Astrocyte (in vitro differentiated cells and primary cell): ENCODE results near the gene ADGRD2.

Experiments used
- EZH2 ChIP-seq: IDR thresholded peaks from 2 replicates; pipeline ENCODE4 v1.6.1; 2012; ENCODE audit warnings: mild to moderate bottlenecking, low read length, inconsistent platforms; ENCODE audit not compliant: insufficient read depth
- TF ChIP-seq, protein P1 (sequence below): IDR thresholded peaks from 2 replicates; pipeline ENCODE4 v1.5.1; 2011; ENCODE audit warnings: low read depth, mild to moderate bottlenecking, inconsistent platforms, low read length, moderate library complexity; ENCODE audit not compliant: insufficient read depth

DNA sequence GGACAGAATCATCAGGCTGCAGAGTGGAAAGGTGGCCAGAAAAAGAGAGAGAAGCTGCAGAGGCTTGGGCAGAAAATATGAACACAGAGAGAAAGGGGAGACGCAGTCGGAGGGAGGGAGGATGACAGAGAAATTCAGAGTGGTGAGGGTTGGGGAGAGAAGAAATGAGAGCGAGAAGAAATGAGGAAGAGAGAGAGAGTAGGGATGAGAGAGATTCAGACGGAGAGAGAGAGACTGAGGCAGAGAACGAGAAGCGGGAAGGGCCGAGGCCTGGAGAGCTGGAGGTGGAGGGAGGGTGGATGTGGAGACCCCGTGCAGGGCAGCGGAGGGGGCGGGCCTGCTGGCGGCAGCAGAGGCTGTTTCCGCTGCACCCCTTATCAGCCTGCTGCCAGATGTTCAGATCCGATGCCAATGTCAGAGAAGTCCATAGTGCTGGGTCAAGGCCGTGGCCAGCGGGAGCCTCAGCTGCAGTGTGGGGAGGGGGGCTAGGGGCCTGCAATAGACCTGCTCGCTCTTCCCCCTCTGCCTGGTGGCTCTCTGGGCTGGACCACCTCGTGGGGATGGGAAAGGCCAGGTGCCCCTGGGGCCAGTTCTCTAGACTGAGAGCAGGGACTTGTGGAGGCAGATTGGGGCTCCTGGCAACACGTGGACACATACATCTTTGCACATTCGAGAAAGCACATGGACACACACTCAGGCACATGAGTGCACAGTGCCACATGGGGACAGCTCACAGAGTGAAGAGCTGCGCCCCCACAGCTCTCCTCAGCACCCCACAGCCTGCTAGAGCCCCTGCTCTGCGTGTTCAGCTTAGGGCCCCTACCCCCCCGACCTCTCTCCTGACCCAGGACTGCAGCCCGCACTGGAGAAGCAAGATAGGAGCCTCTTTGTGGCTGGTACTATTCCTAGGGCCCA lies 61.9 kb downstream of the ADGRD2 start:
- TF ChIP-seq, protein P1, sequence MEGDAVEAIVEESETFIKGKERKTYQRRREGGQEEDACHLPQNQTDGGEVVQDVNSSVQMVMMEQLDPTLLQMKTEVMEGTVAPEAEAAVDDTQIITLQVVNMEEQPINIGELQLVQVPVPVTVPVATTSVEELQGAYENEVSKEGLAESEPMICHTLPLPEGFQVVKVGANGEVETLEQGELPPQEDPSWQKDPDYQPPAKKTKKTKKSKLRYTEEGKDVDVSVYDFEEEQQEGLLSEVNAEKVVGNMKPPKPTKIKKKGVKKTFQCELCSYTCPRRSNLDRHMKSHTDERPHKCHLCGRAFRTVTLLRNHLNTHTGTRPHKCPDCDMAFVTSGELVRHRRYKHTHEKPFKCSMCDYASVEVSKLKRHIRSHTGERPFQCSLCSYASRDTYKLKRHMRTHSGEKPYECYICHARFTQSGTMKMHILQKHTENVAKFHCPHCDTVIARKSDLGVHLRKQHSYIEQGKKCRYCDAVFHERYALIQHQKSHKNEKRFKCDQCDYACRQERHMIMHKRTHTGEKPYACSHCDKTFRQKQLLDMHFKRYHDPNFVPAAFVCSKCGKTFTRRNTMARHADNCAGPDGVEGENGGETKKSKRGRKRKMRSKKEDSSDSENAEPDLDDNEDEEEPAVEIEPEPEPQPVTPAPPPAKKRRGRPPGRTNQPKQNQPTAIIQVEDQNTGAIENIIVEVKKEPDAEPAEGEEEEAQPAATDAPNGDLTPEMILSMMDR, result no peak
- TF ChIP-seq EZH2, result no peak
